ENCODE results near the gene ARL8B. TPM values are rescaled to one million over a fixed set of nuclear protein-coding genes. Genes with fewer than 3 reads are reported as not detected.

Gene ARL8B
- total RNA-seq, 1 donor from 2014 or later = 37.9 TPM

Other genes with a start within 250 kb of the ARL8B start
- 421 and 425 TPM in 2 replicates for gene BHLHE40, start 142.9 kb upstream of the ARL8B start, total RNA-seq
- gene EDEM1, start 65.4 kb downstream of the ARL8B start, total RNA-seq = 183 and 187 TPM in 2 replicates

Data from activated T-helper 2 cell treated with anti-CD3 and anti-CD28 coated beads, Interferon-gamma antibody, Interleukin-2, Interleukin-4, amounts not matched to agents 10 μg/mL and 5 μg/mL and 100 μg/mL, durations not matched to agents 14 hours and 24 hours and 36 hours (primary cell).